HG03439 (cell line): Measurements from ENCODE around the gene ACCS.

Source experiments
- ATAC-seq: cut with Tn5 transposase; IDR thresholded peaks from one replicate; pipeline ENCODE4 v1.9.1; 2021; ENCODE audit warnings: mild to moderate bottlenecking, moderate library complexity; ENCODE audit not compliant: unreplicated experiment

Gene ACCS

GRCh38 chr11:44065841-44066731 lies at the start of gene ACCS:
TSS of gene ACCS (plus strand) at chr11:44066270. CDS start at chr11:44067628, 1,358 bp downstream.
- ATAC-seq: peak; percentile 93

- ATAC-seq: no peak
Observed at GRCh38 chr11:44016546-44017442, 49.3 kb upstream of the ACCS start.

GRCh38 chr11:44017443-44018126 lies 48.5 kb upstream of the ACCS start:
- ATAC-seq: no peak

- ATAC-seq: no peak
Observed at GRCh38 chr11:44018127-44018521, 47.9 kb upstream of the ACCS start.

GRCh38 chr11:44018829-44019228 lies 47.2 kb upstream of the ACCS start:
- no peak for ATAC-seq

GRCh38 chr11:44024977-44025376 lies 41.1 kb upstream of the ACCS start:
- no peak for ATAC-seq

GRCh38 chr11:44025727-44026126 lies 40.3 kb upstream of the ACCS start:
- ATAC-seq: no peak

- ATAC-seq: no peak
Observed at GRCh38 chr11:44028401-44028800, 37.7 kb upstream of the ACCS start.

- ATAC-seq: no peak
Observed at GRCh38 chr11:44028816-44029506, 37.1 kb upstream of the ACCS start.

- ATAC-seq: no peak
Observed at GRCh38 chr11:44029507-44029845, 36.6 kb upstream of the ACCS start.

- no peak for ATAC-seq
Observed at GRCh38 chr11:44029977-44030911, 35.8 kb upstream of the ACCS start.

- ATAC-seq: no peak
Observed at GRCh38 chr11:44030996-44031395, 35.1 kb upstream of the ACCS start.

GRCh38 chr11:44031549-44031948 lies 34.5 kb upstream of the ACCS start:
- no peak for ATAC-seq

GRCh38 chr11:44032299-44033085 lies 33.6 kb upstream of the ACCS start:
- no peak for ATAC-seq

- ATAC-seq: no peak
Observed at GRCh38 chr11:44033411-44033850, 32.6 kb upstream of the ACCS start.

- no peak for ATAC-seq
Observed at GRCh38 chr11:44033856-44034255, 32.2 kb upstream of the ACCS start.

- no peak for ATAC-seq
Observed at GRCh38 chr11:44034639-44035038, 31.4 kb upstream of the ACCS start.

- peak; percentile 69 for ATAC-seq
Observed at GRCh38 chr11:44036811-44037657, 29.0 kb upstream of the ACCS start.
